Measurements from ENCODE around the gene FOXRED2. TPM values are rescaled to one million over a fixed set of nuclear protein-coding genes. Genes with fewer than 3 reads are reported as not detected.

Gene FOXRED2
- total RNA-seq, 3 donors from 2014 or later, result 2.8 to 8.6 (median 6.4) TPM

DNA sequence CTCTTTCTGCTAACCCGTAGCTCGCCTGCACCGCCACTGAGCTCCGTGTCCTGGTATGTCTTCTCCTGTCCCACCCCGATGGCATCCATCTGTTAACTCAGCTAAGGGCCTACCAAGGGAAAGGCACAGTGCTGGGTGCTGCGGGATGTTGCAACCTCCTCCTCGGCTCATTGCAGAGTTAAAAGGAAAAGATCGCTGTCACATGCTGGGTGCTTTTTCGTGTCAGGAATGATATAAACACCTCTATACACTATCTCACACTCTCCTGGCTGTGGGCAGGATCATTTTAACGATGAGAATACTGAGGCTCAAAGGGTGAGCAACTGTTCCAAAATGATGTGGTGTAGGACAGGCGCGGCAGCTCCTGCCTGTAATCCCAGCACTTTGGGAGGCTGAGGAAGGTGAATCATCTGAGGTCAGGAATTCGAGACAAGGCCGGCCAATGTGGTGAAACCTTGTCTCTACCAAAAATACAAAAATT, 35.5 kb downstream of the FOXRED2 start:
- Histone ChIP-seq H3K4me1 (ENCODE audit: low read depth) (peaks cover 11% of the 10 kb centered on the region), H3K9me3 (no peaks in the 10 kb centered on the region), H3K36me3 (ENCODE audit: low read depth) (peaks cover 4% of the 10 kb centered on the region), H3K4me3 (no peak overlapping the region)
- DNase-seq (no peak), ATAC-seq (no peak)
- intact Hi-C loops (cut with DNase I, micrococcal nuclease), result loop anchor here (5.0 to 10.0 kb wide), 3 partner anchors 87 to 169 kb away; partner anchors contain the start of gene MYH9 (in 1 of the 2)
- TF ChIP-seq CTCF (IDR thresholded peaks at IDR 0.05), result no peak

GRCh38 chr22:36470994-36471331, 35.9 kb downstream of the FOXRED2 start:
- H3K4me1 ChIP-seq (ENCODE audit: low read depth), result peaks cover 11% of the 10 kb centered on the region
- no peaks in the 10 kb centered on the region for H3K9me3 ChIP-seq
- intact Hi-C loops (cut with DNase I, micrococcal nuclease), result loop anchor here (5.0 to 10.0 kb wide), 3 partner anchors 86 to 169 kb away; partner anchors contain the start of gene MYH9 (in 1 of the 2)
- no peak overlapping the region for H3K4me3 ChIP-seq
- H3K36me3 ChIP-seq (ENCODE audit: low read depth), result peaks cover 4% of the 10 kb centered on the region
- DNase-seq (no peak), ATAC-seq (peak; percentile 6)
- no peak for TF ChIP-seq CTCF (IDR thresholded peaks at IDR 0.05)

- H3K4me1 ChIP-seq (ENCODE audit: low read depth), result peaks cover 16% of the 10 kb centered on the region
- peak; percentile 92 for TF ChIP-seq CTCF (IDR thresholded peaks at IDR 0.05)
- H3K4me3 ChIP-seq, result no peak overlapping the region
- no peaks in the 10 kb centered on the region for H3K9me3 ChIP-seq
- peaks cover 4% of the 10 kb centered on the region for H3K36me3 ChIP-seq (ENCODE audit: low read depth)
- intact Hi-C loops (cut with DNase I, micrococcal nuclease), result loop anchor here (5.0 to 10.0 kb wide), 3 partner anchors 86 to 168 kb away; partner anchors contain the start of gene MYH9 (in 1 of the 2)
- ATAC-seq, result peak; percentile 89
- peak; percentile 82 to 86 (median 84) for DNase-seq
Measured at GRCh38 chr22:36470162-36470993, 36.5 kb downstream of the FOXRED2 start.

GRCh38 chr22:36469094-36469710, 37.6 kb downstream of the FOXRED2 start:
- no peak overlapping the region for H3K4me3 ChIP-seq
- DNase-seq (no peak), ATAC-seq (no peak)
- no peaks in the 10 kb centered on the region for H3K9me3 ChIP-seq
- H3K36me3 ChIP-seq (ENCODE audit: low read depth), result no peaks in the 10 kb centered on the region
- TF ChIP-seq CTCF (IDR thresholded peaks at IDR 0.05), result no peak
- H3K4me1 ChIP-seq (ENCODE audit: low read depth), result peaks cover 18% of the 10 kb centered on the region
- intact Hi-C loops (cut with DNase I, micrococcal nuclease), result no loop called here

- Histone ChIP-seq H3K36me3 (ENCODE audit: low read depth) (no peaks in the 10 kb centered on the region), H3K4me3 (no peak overlapping the region), H3K9me3 (no peaks in the 10 kb centered on the region), H3K4me1 (ENCODE audit: low read depth) (peaks cover 18% of the 10 kb centered on the region)
- TF ChIP-seq CTCF (IDR thresholded peaks at IDR 0.05), result no peak
- DNase-seq (no peak), ATAC-seq (no peak)
- intact Hi-C loops (cut with DNase I, micrococcal nuclease), result no loop called here
Measured at GRCh38 chr22:36467946-36468345, 38.9 kb downstream of the FOXRED2 start.

Data from mucosa of descending colon (tissue), 3 donors.